ENCODE data around the gene UCK1.
"Not testable (repeated sequence)": the region's sequence is repeated elsewhere in the genome, so short reads cannot be mapped to it uniquely, and the experiment has no call there.

The UCK1 gene

DNA sequence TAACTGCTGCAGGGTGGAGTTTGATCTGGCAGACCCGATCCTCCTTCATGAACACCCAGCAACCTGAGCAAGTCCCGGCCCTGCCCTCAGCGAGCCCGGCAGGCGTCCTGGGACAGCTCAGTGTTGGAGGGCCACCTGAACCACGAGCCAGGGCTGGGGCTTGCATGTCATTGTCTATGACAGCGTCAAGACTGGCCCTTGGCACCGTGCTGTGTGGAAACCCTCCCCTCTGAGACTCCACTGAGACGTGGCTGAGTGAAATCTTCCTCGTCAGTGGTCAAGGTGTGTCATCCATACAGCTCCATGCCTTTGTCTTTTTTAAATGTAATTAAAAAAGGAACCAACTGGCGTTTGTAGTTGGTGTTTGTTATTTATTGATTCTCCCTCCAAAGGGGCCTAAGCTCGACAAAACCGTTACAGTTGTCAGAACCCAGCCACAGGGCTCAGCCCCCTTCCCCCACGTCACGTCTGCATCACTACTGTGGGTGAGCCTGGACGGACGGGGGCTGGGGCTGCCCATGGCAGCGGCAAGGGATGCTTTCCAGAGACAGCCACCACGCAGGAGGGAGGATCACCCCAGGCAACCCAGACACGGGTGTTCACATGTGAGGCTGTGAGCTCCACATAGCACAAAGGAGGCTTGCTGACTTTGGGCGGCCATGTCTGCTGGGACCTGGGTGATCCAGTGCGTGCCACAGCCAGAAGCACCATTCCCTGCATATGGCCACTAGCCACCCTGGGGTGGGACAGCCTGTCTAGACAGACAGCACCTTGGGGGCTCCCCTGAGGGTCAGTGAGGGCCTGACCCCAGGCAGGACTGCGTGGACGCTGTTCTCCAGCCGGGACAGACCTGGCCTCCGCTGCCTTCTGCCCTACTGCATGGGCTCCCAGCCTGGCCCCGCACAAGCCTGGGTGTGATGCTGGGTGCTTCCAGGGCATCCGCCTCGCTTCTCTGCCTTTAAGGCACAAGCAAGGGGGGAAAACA lies 7.3 kb downstream of the UCK1 start:
- DNase-seq (ENCODE audit: low spot score) = no peak

DNA sequence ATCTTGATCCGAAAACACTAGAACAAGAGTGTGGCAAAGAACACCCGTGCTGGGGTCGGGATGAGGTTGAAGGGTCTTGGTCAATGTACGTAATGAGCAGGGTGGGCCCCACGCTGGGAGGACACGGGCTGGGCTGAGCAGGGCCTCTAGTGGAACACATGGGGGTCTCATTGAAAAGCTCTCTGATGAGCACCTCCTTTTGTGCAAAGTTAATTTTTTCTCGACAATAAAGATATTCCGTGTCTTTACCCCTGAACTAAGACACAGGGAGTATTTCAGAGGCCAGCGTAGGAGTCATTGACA lies 8.0 kb downstream of the UCK1 start:
- no peak for DNase-seq (ENCODE audit: low spot score)

DNA sequence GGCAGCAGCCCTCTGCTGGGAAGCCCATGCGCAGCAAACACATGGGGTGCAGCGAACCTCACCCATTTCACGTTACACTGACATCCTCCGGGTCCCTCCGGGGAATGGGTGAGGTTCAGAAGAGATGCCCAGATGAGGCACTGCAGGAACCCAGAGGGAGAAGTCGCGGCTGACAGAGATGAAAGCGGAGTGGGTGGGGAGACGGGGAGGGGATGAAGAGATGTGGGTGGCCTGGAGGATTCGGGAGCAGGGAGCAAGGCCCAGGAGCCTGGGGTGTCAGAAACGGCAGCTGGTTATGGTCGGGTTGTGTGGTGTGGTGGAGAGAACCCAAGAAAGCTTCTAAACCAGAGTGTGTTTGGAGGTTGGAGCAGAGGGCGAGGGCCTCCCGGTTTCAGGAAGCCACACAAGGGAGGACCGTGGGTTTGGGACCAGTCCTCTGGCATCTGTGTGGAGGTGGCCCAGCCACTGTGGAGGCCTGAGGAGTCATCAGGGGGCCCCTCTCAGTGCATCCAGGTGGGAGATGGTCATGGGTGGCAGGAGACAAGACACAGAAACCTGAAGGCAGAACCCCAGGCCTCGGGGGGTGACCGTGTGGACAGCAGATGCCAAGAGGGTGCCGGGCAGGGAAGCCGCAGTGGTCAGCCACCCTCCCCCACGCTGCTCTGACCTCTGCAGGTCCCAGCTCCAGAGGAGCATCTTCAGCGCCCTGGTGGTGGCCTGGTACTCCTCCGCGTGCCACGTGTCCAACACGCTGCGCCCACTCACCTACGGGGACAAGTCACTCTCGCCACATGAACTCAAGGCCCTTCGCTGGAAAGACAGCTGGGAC lies 8.6 kb downstream of the UCK1 start:
- no peak for DNase-seq (ENCODE audit: low spot score)

DNA sequence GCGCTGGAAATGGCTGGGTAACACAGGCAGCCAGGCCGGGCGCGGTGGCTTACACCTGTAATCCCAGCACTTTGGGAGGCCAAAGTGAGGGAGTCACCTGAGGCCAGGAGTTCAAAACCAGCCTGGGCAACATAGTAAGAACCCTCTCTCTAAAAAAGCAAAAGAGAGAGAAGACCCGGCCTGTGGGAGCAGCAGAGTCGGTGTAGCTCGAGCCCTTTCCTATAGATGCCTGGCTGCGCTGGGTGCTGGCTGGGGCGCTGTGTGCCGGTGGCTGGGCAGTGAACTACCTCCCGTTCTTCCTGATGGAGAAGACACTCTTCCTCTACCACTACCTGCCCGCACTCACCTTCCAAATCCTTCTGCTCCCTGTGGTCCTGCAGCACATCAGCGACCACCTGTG lies 9.2 kb downstream of the UCK1 start:
- DNase-seq (ENCODE audit: low spot score) = no peak

DNA sequence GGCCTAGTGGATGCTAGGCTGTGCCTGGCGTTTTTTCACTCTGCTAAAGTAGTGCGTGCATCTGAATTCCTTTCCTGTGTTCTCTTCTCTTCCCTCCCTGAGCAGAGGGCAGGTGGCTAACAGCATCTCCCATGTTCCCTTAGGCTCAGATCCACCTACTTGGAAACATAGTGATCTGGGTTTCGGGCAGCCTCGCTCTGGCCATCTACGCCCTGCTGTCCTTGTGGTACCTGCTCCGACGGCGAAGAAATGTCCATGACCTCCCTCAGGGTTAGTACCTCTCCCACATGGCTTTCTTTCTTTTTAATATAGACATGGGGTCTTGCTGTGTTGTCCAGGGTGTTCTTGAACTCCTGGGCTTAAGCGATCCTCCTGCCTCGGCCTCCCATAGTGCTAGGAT lies 9.9 kb downstream of the UCK1 start:
- DNase-seq (ENCODE audit: low spot score) = no peak

DNA sequence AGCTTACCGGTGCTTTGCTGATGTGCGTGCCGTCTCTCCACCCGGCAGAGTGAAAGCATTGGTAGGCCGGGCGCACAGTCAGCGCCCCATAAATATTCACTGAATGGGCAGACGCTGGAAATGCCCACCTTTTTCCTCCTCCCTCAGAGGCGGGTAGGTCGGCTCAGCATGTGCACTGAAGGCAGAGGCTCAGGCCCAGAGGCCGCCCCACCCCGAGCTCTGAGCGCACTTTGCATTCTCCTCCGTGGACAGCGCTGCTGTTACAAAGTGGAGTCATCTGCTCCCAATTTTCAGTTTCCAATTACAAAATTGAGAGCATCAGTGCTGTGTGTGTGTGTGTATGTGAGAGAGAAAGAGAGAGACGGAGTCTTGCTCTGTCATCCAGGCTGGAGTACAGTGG lies 10.6 kb downstream of the UCK1 start:
- DNase-seq (ENCODE audit: low spot score) = no peak

DNA sequence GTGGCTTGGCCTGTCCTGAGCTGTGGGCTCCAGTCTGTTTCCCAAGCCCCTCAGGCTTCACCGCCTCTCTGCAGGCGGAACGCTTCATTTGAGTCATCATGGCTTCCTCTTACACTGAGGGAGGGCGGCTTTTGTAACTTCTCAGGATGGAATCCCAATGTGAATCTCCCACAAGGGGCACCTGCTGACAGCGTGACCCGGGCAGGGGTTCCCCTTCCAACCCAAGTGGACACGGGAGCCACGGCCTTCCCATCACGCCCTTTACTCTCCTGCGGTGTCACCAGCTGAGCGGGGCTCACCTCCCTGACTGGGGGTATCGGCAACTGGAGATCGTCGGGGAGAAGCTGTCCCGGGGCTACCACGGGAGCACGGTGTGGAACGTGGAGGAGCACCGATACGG lies 12.5 kb downstream of the UCK1 start:
- DNase-seq (ENCODE audit: low spot score) = no peak

DNA sequence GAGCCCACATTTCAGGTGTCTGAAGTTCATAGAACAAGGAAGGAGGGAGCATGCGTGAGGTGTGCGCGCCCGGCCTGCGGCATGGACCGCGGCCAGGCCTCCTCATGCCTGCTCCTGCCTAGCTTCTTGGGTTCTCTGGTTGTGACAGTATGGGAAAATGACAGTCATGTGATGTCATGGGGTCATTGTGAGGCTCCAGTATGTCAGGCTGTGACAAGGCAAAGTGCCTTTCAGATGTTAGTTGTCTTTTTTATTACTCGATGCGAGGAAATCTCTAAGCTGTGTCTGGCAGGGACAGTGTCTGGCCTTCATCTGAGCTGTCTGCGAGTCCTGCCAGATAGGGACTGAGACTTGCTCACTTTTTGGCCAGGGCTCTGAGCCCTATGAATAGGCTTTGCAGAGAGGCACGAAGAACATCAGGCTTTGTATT lies 13.3 kb downstream of the UCK1 start:
- no peak for DNase-seq (ENCODE audit: low spot score)

DNA sequence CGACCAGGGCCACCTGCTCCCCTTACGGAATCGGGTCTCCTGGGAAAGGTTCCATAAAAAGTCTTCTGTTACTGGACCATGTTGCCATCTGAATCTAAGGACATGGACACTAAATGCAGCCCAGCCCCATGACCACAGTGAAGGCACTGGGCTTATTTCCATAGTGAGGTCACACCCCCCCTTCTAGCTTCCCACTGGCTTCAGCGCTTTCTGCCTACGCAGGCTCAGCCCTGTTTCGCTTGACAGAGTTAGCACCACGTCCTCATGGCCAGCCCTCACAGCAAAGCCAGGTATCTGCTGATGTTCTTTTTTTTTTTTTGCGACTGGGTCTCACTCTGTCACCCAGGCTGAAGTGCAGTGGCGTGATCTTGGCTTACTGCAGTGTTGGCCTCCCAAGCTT lies 14.1 kb downstream of the UCK1 start:
- no peak for DNase-seq (ENCODE audit: low spot score)

DNA sequence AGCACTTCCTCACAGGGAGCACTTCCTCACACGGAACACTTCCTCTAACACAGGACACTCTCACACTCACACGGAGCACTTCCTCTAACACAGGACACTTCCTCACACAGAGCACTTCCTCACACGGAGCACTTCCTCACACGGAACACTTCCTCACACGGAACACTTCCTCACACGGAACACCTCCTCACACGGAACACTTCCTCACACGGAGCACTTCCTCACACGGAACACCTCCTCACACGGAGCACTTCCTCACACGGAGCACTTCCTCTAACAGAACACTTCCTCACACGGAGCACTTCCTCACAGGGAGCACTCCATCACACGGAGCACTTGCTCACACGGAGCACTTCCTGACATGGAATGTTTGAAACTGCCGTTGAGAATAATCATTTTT lies 15.0 kb downstream of the UCK1 start:
- no peak for DNase-seq (ENCODE audit: low spot score)

DNA sequence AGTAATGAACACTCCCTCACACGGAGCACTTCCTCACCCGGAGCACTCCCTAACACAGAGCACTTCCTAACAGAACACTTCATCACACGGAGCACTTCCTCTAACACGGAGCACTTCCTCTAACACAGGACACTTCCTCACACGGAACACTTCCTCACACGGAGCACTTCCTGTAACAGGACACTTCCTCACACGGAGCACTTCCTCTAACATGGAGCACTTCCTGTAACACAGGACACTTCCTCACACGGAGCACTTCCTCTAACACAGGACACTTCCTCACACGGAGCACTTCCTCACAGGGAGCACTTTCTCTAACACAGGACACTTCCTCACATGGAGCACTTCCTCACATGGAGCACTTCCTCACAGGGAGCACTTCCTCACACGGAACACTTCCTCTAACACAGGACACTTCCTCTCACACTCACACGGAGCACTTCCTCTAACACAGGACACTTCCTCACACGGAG lies 15.5 kb downstream of the UCK1 start:
- DNase-seq (ENCODE audit: low spot score) = not testable (repeated sequence)

DNA sequence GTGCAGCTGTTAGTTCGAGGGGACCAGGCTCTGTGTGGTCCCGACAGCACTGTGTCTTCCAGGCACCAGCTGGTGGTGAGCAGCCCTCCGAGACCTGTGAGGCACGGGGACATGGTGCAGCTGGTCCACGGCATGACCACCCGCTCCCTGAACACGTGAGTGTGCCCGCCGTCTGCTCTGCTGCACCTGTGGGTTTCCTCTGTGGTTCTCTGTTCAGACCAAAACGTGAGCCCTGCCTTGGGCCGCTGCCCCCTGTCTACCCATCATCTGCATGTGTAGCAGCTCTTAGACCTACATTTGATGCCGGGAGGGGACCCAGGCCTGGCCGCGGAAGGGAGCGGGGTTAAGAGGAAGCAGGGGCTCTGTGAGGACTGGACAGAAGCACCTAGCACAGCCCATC lies 17.9 kb downstream of the UCK1 start:
- DNase-seq (ENCODE audit: low spot score) = no peak

DNA sequence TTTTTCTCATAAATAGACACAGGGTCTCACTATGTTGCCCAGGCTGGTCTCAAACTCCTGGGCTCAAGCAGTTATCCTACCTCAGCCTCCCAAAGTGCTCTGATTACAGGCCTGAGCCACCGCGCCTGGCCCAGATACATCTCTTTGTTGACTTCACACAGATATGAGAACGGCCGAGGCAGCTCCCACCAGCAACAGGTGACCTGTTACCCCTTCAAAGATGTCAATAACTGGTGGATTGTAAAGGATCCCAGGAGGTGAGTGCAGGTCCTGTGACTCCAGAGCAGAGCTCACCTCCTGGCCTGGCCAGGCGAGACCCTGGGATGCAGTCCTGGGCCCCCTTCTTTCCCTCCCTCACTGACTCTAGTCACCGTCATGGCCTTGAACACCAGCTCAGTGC lies 19.2 kb downstream of the UCK1 start:
- DNase-seq (ENCODE audit: low spot score) = no peak

DNA sequence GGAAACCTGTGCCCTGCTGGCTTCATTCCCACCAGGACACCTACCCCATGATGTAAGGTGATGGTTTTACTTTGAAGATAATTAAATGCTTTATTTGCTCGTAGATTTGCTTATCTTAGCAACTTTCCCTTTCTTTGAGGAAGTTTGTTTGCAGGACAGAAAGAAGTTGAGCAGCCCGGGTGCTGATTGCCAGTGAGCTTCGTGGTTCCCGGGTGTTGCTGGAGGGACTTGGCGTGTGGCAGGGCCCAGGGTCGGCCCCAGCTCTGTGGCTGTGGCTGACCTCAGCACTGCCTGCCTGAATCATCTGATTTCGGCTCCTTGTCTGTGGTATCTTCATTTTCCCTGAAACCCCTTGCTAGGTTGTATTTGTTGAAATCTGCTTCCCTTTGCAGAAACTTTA lies 19.6 kb downstream of the UCK1 start:
- no peak for DNase-seq (ENCODE audit: low spot score)

DNA sequence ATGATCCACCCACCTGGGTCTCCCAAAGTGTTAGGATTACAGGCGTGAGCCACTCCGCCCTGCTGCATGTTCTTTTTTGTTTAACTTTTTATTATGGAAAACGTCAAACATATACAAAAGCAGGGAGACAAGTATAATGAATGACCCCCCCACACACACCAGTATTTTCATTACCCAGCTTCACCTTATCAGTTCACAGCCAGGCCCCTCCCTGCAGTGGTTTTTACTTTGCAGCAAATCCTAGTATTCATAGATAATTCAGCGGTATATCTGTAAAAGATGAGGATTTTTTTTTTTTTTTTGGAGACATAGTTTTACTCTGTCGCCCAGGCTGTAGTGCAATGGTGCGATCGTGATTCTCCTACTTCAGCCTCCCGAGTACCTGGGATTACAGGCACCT lies 26.1 kb downstream of the UCK1 start:
- DNase-seq (ENCODE audit: low spot score) = no peak

DNA sequence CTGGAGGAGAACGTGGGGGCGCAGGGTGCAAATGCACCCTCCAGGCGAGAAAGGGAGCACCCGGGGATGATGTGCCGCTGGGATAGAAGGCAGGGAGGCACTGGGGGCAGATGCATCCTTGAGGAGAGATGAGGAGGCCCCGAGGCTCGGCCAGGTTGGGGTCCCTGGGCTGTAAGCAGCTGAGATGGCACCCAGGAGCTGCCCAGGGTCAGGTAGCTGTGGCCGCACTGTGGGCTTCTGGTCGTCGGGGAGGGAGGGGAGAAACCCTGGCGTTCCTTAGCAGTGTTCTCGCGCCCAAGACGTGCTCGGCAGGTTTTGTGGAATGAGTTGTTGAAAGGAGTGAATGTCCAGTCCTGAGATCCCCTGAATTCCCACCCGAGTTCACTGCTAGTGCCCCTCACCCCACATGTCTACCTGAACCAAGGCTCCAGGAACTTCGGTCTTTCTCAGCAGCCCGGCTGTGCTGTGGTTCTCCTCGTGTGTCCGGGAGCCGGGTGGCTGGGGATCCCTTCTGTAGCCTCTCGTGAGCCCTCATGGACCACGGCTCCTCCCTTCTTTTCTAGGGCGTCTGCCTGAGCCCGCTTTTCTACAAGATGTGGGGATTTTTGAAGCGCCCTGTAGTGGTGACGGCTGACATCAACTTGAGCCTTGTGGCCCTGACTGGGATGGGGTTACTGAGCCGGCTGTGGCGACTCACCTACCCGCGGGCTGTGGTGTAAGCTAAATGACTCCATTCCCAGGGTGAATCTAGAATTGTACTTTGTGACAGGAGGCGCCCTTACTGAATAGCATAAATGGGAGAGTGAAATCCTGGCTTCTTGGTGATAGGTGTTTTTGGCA lies 27.2 kb downstream of the UCK1 start:
- peak; percentile 84 for DNase-seq (ENCODE audit: low spot score)

DNA sequence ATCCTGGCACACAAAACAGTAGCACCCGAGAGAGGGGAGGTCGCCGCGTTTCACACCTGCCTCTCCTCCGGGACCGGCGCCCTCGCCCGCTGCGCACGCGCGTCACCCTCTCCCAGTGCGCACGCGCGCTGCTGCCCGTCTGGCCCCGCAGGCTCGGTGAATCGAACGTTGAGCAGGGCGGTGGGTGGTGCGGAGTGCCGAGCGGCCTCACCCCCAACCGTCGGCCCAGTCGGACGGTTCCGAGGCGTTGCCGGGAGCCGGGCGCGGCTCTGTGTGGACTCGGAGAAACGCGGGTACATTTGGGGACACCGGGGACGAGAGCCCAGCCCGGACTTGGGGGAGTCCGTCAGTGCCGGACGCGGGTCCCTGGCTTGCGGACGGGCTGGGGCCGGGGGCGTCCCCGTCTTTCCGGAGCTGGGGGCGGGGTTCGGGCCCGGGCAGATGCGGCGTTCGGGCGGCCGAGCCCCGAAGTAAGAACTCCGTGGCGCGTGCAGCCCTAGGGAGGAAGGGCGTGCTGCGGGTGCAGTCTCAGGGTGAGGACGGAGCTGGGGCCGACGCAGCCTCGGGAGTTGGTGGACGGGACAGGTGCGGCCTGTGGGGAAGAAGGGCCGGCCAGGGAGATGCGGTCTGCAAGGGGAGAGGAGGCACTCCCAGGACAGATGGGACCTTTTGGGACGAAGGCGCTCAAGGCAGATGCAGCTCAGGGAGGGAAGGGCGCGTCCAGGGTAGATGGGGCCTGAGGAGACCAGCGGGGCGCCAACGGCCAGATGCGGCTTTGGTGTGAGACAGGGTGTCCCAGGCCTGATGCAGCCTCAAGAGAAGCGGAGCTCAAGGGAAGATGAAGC lies 28.1 kb downstream of the UCK1 start, which contains the start of gene POMT1:
Gene POMT1, plus strand, starts transcription at position 138 of the 845 bp plus-strand sequence. CDS start 1,301 bp downstream, outside the sequence.
- peak; percentile 91 for DNase-seq (ENCODE audit: low spot score)

DNA sequence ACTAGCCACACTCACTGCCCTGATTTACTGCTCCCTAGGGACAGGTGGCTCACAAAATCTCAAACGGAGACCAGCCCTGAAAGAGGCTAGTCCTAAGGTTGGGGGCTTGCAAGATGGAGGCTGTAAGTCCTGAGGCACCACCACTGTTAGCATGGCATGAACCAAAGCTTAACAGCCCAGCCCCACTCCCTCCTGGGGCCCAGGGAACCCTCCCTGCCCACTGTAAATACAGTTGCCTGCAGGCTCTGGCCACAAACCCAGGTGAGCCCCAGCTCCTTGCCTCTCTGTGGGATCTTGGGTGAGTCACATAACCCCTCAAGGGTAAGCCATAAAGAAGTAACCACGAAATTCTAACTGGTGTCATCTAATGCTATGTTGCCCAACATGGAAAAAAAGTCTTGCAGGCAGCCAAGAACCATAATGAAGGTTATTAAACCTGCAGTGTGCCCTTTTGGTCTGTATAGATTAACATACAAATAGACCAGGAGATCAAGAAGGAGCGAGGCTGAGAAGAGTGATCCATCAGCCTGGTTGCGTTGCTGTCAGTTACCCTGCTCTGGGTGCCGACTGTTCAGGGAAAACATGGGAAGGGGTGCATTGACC lies 30.0 kb downstream of the UCK1 start:
- DNase-seq (ENCODE audit: low spot score) = peak; percentile 70

DNA sequence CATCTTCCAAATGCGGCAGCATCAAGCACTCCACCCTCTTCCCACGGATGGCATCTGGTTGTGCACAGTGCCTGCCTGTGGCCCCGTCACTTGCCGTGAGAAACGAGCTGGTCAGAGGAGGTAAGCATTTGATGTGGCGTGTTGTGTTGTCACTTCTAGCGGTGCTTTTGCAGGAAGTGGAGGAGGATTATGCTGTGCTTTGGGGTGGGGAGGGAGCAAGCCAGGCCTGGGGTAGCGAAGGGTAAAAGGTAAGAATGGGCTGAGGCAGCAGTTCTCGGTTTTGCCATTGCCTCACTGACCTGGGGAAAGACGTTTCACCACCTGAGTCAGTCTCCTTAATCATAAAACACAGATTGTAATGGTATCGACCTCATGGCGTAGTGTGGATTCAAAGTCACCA lies 30.7 kb downstream of the UCK1 start:
- DNase-seq (ENCODE audit: low spot score) = peak; percentile 84

DNA sequence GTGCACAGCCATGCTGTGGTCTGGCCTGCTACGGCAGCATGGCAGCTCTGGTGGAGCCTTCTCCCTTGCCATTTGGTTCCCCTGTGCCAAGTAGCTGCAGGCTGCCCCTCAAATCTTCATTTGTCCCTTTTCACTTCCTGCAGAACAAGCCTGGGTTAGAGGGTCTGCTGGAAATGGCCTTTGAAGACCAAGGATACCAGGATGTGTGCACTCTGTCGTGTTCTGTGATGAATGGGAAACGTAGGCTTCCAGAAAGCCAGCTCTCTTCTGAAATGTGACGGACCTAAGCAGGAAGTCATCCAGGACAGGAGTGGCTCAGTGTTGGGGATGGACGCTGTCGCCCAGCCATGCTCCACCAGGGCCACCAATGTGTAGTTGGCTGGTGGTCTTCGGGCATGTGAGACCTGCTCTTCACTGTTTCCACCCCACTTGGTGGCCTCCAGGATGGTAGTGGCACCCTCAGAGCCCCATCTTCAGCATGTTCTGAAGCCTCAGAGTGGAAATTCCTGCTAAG lies 31.8 kb downstream of the UCK1 start:
- DNase-seq (ENCODE audit: low spot score) = no peak
